HG02588 (cell line): ENCODE results near the gene TEAD1.

Experiments used
- ATAC-seq: cut with Tn5 transposase; IDR thresholded peaks from one replicate; pipeline ENCODE4 v1.9.1; 2021; ENCODE audit warnings: mild to moderate bottlenecking, moderate library complexity; ENCODE audit not compliant: unreplicated experiment

The TEAD1 gene

GRCh38 chr11:12829540-12830314 is 155.5 kb downstream of the TEAD1 start:
- ATAC-seq = no peak

- no peak for ATAC-seq
These were observed 157.4 kb downstream of the TEAD1 start for GRCh38 chr11:12831471-12832202.

- ATAC-seq = no peak
These were observed 158.4 kb downstream of the TEAD1 start for GRCh38 chr11:12832480-12833224.

- ATAC-seq = no peak
These were observed 159.9 kb downstream of the TEAD1 start for GRCh38 chr11:12834166-12834565.

- no peak for ATAC-seq
These were observed 160.4 kb downstream of the TEAD1 start for GRCh38 chr11:12834630-12835029.

- ATAC-seq = no peak
These were observed 161.1 kb downstream of the TEAD1 start for GRCh38 chr11:12835286-12835685.

GRCh38 chr11:12838463-12839123 is 164.4 kb downstream of the TEAD1 start:
- ATAC-seq = no peak

GRCh38 chr11:12840871-12841660 is 166.8 kb downstream of the TEAD1 start:
- ATAC-seq = no peak

GRCh38 chr11:12841946-12842630 is 167.9 kb downstream of the TEAD1 start:
- no peak for ATAC-seq

GRCh38 chr11:12842933-12843636 is 168.9 kb downstream of the TEAD1 start:
- ATAC-seq = no peak

GRCh38 chr11:12845163-12845562 is 170.9 kb downstream of the TEAD1 start:
- no peak for ATAC-seq

GRCh38 chr11:12845739-12846358 is 171.6 kb downstream of the TEAD1 start:
- ATAC-seq = no peak

- no peak for ATAC-seq
These were observed 172.8 kb downstream of the TEAD1 start for GRCh38 chr11:12846786-12847615.

- ATAC-seq = no peak
These were observed 174.2 kb downstream of the TEAD1 start for GRCh38 chr11:12848413-12848812.

GRCh38 chr11:12853325-12853651 is 179.1 kb downstream of the TEAD1 start:
- ATAC-seq = no peak

GRCh38 chr11:12853652-12854296 is 179.6 kb downstream of the TEAD1 start:
- ATAC-seq = no peak

- no peak for ATAC-seq
These were observed 180.1 kb downstream of the TEAD1 start for GRCh38 chr11:12854297-12854661.
